Activated CD4-positive, alpha-beta T cell treated with anti-CD3 and anti-CD28 coated beads, Interleukin-2, amount 50 U/mL, for 24 hours (primary cell): Measurements from ENCODE around the gene ARPC3.
"Not testable (repeated sequence)": the region's sequence is repeated elsewhere in the genome, so short reads cannot be mapped to it uniquely, and the experiment has no call there.

Source experiments
- DNase-seq, 2 donors: peaks; one replicate each; pipeline ENCODE4 v3.0.0-alpha.2; 2020; ENCODE audit warnings: low read depth in 1 of 2, low spot score in 1 of 2

Gene ARPC3

GRCh38 chr12:110420644-110421043 is 29.5 kb downstream of the ARPC3 start:
- DNase-seq, result not testable (repeated sequence)

DNA sequence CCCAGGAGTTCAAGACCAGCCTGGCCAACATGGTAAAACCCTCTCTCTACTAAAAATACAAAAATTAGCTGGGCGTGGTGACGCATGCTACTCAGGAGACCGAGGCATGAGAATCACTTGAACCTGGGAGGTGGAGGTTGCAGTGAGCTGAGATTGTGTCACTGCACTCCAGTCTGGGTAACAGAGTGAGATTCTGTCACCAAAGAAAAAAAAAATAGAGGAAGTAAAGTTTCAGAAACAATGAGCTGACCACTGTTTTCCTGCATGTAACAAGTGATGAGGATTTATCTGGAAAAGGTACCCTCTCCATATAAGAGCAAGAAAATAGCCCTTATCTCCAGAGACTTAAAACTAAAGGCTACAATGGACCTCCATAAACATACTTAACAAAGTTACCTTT is 33.0 kb downstream of the ARPC3 start:
- not testable (repeated sequence) for DNase-seq

- DNase-seq, result not testable (repeated sequence)
Measured at GRCh38 chr12:110410086-110410485, 40.1 kb downstream of the ARPC3 start.

GRCh38 chr12:110405126-110405662 is 44.9 kb downstream of the ARPC3 start:
- DNase-seq, result not testable (repeated sequence)

DNA sequence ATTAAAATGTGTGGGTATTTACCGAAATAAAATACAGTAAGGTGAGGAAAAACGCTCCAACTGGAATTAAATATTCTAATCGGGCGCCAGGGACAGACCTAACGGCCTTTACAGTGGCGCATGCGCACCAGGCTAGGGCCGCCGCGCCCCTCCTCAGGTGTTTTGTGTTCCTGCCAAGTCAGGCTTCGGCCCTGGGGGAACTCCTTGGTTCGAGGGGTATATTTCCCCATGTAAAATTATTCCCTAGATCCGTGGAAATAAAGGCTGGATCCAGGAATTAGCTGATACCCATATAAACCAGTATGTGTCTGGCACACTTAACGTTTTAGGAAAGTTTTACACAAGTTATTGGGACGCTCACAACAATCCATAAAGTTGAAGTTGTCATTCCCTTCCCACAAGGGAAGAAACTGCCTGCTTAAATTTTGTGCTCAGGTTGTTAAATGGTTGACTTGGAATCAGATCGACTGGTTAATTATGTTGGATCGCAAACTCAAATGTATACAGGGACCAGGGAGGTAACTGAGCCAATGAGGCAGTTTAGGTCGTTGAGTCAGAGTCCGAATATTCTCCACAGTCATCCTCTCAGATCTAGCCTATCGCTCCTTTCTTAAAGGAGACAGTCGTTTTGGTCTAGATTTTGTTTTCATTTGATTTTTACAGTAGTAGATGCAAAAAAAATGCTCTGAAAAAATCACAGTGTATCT is 46.0 kb downstream of the ARPC3 start:
- peak; percentile 52 to 77 for DNase-seq

- DNase-seq, result peak; percentile 80 to 85
Measured at GRCh38 chr12:110403146-110403975, 46.8 kb downstream of the ARPC3 start, which contains the start of gene ANAPC7. Gene ANAPC7 (minus strand): TSS chr12:110403708. CDS start chr12:110403627, 81 bp downstream.
